ENCODE measurements around the gene NTNG2.
A peak's percentile ranks its signal among the peaks of the same experiment; 100 is the strongest.
"Not testable (repeated sequence)": the region's sequence is repeated elsewhere in the genome, so short reads cannot be mapped to it uniquely, and the experiment has no call there.

NTNG2 gene

GRCh38 chr9:132161743-132162184 lies at the start of gene NTNG2:
Gene NTNG2, plus strand, starts transcription at chr9:132162058. Its CDS starts 4,774 bp downstream, at chr9:132166832.
- DNase-seq = no peak

- DNase-seq = no peak
These were observed 47.7 kb upstream of the NTNG2 start for GRCh38 chr9:132114102-132114707.

- DNase-seq = no peak
These were observed 45.3 kb upstream of the NTNG2 start for GRCh38 chr9:132116583-132116982.

GRCh38 chr9:132117694-132118093 lies 44.2 kb upstream of the NTNG2 start:
- DNase-seq = no peak

GRCh38 chr9:132121021-132121420 lies 40.8 kb upstream of the NTNG2 start:
- no peak for DNase-seq

GRCh38 chr9:132124800-132125199 lies 37.1 kb upstream of the NTNG2 start:
- DNase-seq = no peak

- no peak for DNase-seq
These were observed 36.5 kb upstream of the NTNG2 start for GRCh38 chr9:132125361-132125760.

GRCh38 chr9:132125944-132126679 lies 35.7 kb upstream of the NTNG2 start:
- no peak for DNase-seq

GRCh38 chr9:132126680-132127236 lies 35.1 kb upstream of the NTNG2 start:
- DNase-seq = no peak

- DNase-seq = peak; percentile 2
These were observed 33.8 kb upstream of the NTNG2 start for GRCh38 chr9:132127888-132128534.

- no peak for DNase-seq
These were observed 32.3 kb upstream of the NTNG2 start for GRCh38 chr9:132129535-132129934.

- not testable (repeated sequence) for DNase-seq
These were observed 27.8 kb upstream of the NTNG2 start for GRCh38 chr9:132134085-132134484.

- DNase-seq = no peak
These were observed 26.4 kb upstream of the NTNG2 start for GRCh38 chr9:132135456-132135855.

GRCh38 chr9:132136151-132136780 lies 25.6 kb upstream of the NTNG2 start:
- no peak for DNase-seq

- DNase-seq = peak; percentile 24
These were observed 20.4 kb upstream of the NTNG2 start for GRCh38 chr9:132141344-132141947.

GRCh38 chr9:132141948-132142594 lies 19.8 kb upstream of the NTNG2 start:
- DNase-seq = no peak

GRCh38 chr9:132142924-132143323 lies 18.9 kb upstream of the NTNG2 start:
- peak; percentile 48 for DNase-seq

GRCh38 chr9:132143359-132143758 lies 18.5 kb upstream of the NTNG2 start:
- DNase-seq = no peak

- DNase-seq = no peak
These were observed 17.0 kb upstream of the NTNG2 start for GRCh38 chr9:132144708-132145365.

GRCh38 chr9:132146039-132146438 lies 15.8 kb upstream of the NTNG2 start:
- no peak for DNase-seq

GRCh38 chr9:132146575-132146974 lies 15.3 kb upstream of the NTNG2 start:
- DNase-seq = no peak

- DNase-seq = no peak
These were observed 14.5 kb upstream of the NTNG2 start for GRCh38 chr9:132147331-132147730.
